ENCODE data around the gene ZSCAN12. TPM values are rescaled to one million over a fixed set of nuclear protein-coding genes. Genes with fewer than 3 reads are reported as not detected.
A peak's percentile ranks its signal among the peaks of the same experiment; 100 is the strongest.

The ZSCAN12 gene
- total and polyA plus RNA-seq, 2 of the 13 experiments (the other 11 are each of a cell fraction or from before 2014, with no cell fraction given) = 2.8 to 8.9 TPM

DNA sequence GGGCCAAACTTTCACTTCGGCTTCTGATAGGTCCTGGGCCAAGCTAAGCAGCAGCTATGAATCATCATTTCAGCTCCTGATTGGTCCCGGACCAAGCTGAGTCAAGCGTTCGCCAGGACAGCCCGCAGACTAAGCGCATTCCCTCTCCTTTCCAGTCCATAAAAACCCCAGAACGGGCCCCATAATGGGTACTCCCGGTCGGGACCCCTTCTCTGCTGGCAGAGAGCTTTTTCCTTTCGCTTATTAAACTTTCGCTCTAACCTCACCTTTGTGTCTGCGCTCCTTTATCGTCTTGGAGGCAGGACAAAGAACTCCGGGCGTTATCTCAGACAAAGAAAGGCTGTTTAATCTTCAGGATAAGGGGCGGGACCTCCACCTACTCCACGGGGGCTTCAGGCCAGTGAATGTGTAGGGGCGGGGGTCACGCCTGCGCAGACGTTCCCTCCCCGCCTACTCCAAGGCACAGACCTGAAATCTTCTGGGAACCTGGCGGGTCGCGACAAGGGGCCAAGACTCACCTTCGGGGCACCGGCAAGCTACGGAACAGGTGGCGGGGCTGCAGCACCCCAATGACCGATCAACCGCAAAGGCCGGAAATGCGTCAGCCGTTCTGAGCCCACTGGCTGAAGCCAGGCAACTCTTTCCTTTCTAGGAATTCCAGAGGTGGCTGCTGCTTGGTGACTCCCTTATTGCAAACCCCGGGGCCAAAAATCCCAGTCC, 63.8 kb downstream of the ZSCAN12 start, which contains the start of gene ZSCAN31 (continued):
- TF ChIP-seq ZNF788 (CRISPR knock-in tag; IDR thresholded peaks at IDR 0.05; ENCODE audit: borderline replicate concordance) = 0 out of 2 replicates have a peak, but pooled peaks have one; percentile 44
- TF ChIP-seq ZBTB8A (CRISPR knock-in tag; IDR thresholded peaks at IDR 0.05; ENCODE audit: borderline replicate concordance, low read depth) = peak; percentile 84; the same call in 1 of the 2 replicates
- peak; percentile 29; the same call in 1 of the 2 replicates for TF ChIP-seq BORCS8-MEF2B (CRISPR knock-in tag; IDR thresholded peaks at IDR 0.05)
- 0 out of 2 replicates have a peak, but pooled peaks have one; percentile 11 for TF ChIP-seq ZNF7 (CRISPR knock-in tag; IDR thresholded peaks at IDR 0.05)
- 0 out of 2 replicates have a peak, but pooled peaks have one; percentile 11 for TF ChIP-seq SMYD3 (CRISPR knock-in tag; IDR thresholded peaks at IDR 0.05)
- no peak for TF ChIP-seq ZKSCAN5 (CRISPR knock-in tag; IDR thresholded peaks at IDR 0.05)
- TF ChIP-seq, protein P1, sequence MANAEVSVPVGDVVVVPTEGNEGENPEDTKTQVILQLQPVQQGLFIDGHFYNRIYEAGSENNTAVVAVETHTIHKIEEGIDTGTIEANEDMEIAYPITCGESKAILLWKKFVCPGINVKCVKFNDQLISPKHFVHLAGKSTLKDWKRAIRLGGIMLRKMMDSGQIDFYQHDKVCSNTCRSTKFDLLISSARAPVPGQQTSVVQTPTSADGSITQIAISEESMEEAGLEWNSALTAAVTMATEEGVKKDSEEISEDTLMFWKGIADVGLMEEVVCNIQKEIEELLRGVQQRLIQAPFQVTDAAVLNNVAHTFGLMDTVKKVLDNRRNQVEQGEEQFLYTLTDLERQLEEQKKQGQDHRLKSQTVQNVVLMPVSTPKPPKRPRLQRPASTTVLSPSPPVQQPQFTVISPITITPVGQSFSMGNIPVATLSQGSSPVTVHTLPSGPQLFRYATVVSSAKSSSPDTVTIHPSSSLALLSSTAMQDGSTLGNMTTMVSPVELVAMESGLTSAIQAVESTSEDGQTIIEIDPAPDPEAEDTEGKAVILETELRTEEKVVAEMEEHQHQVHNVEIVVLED (CRISPR knock-in tag; IDR thresholded peaks at IDR 0.05; ENCODE audit: borderline replicate concordance) = peak; percentile 55; the same call in 1 of the 2 replicates
- peak; percentile 1 for TF ChIP-seq XRCC5 (optimal IDR thresholded peaks at IDR 0.05; ENCODE audit: low read length)
- TF ChIP-seq, protein P2, sequence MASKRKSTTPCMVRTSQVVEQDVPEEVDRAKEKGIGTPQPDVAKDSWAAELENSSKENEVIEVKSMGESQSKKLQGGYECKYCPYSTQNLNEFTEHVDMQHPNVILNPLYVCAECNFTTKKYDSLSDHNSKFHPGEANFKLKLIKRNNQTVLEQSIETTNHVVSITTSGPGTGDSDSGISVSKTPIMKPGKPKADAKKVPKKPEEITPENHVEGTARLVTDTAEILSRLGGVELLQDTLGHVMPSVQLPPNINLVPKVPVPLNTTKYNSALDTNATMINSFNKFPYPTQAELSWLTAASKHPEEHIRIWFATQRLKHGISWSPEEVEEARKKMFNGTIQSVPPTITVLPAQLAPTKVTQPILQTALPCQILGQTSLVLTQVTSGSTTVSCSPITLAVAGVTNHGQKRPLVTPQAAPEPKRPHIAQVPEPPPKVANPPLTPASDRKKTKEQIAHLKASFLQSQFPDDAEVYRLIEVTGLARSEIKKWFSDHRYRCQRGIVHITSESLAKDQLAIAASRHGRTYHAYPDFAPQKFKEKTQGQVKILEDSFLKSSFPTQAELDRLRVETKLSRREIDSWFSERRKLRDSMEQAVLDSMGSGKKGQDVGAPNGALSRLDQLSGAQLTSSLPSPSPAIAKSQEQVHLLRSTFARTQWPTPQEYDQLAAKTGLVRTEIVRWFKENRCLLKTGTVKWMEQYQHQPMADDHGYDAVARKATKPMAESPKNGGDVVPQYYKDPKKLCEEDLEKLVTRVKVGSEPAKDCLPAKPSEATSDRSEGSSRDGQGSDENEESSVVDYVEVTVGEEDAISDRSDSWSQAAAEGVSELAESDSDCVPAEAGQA (IDR thresholded peaks at IDR 0.05; ENCODE audit: low read depth) = no peak
- TF ChIP-seq, protein P2 (CRISPR knock-in tag; IDR thresholded peaks at IDR 0.05; ENCODE audit: borderline replicate concordance) = peak; percentile 4; the same call in 1 of the 2 replicates
- peak; percentile 88 for TF ChIP-seq ZNF446 (CRISPR knock-in tag; IDR thresholded peaks at IDR 0.05)
- TF ChIP-seq, protein P3, sequence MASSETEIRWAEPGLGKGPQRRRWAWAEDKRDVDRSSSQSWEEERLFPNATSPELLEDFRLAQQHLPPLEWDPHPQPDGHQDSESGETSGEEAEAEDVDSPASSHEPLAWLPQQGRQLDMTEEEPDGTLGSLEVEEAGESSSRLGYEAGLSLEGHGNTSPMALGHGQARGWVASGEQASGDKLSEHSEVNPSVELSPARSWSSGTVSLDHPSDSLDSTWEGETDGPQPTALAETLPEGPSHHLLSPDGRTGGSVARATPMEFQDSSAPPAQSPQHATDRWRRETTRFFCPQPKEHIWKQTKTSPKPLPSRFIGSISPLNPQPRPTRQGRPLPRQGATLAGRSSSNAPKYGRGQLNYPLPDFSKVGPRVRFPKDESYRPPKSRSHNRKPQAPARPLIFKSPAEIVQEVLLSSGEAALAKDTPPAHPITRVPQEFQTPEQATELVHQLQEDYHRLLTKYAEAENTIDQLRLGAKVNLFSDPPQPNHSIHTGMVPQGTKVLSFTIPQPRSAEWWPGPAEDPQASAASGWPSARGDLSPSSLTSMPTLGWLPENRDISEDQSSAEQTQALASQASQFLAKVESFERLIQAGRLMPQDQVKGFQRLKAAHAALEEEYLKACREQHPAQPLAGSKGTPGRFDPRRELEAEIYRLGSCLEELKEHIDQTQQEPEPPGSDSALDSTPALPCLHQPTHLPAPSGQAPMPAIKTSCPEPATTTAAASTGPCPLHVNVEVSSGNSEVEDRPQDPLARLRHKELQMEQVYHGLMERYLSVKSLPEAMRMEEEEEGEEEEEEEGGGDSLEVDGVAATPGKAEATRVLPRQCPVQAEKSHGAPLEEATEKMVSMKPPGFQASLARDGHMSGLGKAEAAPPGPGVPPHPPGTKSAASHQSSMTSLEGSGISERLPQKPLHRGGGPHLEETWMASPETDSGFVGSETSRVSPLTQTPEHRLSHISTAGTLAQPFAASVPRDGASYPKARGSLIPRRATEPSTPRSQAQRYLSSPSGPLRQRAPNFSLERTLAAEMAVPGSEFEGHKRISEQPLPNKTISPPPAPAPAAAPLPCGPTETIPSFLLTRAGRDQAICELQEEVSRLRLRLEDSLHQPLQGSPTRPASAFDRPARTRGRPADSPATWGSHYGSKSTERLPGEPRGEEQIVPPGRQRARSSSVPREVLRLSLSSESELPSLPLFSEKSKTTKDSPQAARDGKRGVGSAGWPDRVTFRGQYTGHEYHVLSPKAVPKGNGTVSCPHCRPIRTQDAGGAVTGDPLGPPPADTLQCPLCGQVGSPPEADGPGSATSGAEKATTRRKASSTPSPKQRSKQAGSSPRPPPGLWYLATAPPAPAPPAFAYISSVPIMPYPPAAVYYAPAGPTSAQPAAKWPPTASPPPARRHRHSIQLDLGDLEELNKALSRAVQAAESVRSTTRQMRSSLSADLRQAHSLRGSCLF (CRISPR knock-in tag; IDR thresholded peaks at IDR 0.05; ENCODE audit: borderline replicate concordance) = peak; percentile 73; the same call in 1 of the 2 replicates
- TF ChIP-seq HOXA7 (CRISPR knock-in tag; IDR thresholded peaks at IDR 0.05) = no peak
- no peak for TF ChIP-seq EHMT2 (IDR thresholded peaks at IDR 0.05; ENCODE audit: borderline replicate concordance, low read depth, low read length)
- peak; percentile 64 for TF ChIP-seq ISL2 (CRISPR knock-in tag; IDR thresholded peaks at IDR 0.05)
- TF ChIP-seq HOXA3 (CRISPR knock-in tag; IDR thresholded peaks at IDR 0.05) = peak; percentile 79
- TF ChIP-seq ZNF234 (CRISPR knock-in tag; conservative IDR thresholded peaks at IDR 0.05) = no peak

Measured in HepG2 (cell line).